HG02970 (cell line): ENCODE data around the gene MUSTN1.

Experiments used
- ATAC-seq: cut with Tn5 transposase; IDR thresholded peaks from one replicate; pipeline ENCODE4 v1.9.1; 2021; ENCODE audit warnings: mild to moderate bottlenecking, moderate library complexity, moderate number of reproducible peaks; ENCODE audit not compliant: unreplicated experiment, low FRiP score

Gene MUSTN1

DNA sequence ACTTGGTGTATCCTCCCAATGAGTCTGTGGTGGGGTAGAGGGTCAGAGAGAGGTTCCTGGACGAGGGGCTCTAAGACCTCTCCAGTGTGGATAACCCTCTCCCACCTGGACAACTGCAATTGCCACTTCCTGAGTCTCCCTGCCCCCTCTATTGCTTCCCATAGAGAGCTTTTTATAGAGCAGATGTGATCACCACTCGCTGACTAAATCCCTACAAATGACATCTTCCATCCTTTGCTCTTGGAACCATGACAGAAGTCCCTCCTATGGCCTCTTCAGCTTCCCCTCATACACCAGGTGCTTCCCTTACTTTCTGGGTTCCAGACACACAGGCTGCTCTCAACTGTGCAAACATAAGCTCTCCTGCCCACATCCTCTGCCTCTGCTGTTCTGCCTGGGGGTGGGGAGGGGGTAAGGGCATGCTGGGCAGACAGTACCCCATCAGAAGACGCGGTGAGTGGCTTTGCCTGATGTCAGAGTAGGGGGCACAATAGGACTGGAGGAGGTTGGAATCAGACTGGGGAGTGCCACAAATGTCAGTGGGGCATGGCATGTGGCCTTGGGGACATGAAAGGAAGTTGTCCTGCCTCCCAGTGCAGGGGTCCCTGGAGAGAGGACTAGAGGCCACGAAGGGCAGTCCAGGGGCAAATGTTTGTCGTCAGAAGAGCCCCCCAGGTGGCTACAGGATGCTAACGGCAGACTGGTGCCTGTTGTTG is 25.0 kb downstream of the MUSTN1 start:
- no peak for ATAC-seq

DNA sequence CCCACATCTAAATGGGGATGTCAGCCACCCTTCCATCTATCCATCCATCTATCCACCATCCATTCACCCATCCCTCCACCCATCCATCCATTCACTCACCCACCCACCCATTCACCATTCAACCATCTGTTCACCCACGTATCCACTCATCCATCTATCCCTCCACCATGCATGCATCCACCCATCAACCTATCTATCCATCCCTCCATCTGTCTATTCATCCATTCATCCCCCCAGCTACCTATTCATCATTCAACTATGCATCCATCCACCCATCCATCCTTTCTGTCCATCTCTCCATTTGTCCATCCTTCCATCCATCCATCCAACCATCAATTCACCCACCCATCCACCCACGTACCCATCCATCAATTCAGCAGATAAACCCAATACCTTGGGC is 25.7 kb downstream of the MUSTN1 start:
- ATAC-seq = no peak

DNA sequence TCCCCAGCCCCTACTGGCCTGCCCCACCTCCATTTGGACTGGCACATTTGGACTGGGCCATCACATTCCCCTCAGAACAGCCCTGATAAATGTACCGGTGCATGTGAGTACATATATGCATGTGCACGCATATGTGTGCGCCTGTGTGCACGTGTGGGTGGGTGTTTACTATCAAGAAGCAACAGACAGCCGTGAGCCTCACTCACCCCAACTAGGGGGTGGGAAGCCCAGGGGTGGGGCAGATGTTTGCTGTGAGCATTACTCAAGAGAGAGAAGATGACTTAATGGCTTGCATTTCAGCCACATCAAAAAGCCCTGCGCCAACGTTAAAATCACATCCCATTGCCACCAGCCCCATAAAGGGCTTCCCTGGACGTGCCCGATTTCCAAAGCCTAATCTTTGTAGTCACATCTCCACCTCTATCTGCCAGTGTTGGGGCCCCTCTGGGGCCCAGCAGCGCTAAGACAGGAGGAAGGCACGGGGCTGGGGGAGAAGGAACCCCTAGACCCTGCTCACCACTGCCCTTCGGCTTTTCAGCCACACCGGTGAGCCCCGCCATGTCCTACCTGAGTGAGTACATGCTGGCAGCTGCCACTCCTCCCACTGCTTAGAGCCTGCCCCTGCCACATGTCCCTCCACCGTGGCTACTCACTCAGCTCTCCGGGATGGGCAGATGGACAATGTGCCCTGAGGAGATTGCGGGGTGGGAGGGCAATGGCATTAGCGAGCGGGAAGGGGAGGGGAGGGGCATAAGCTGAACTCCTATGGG is 29.4 kb downstream of the MUSTN1 start:
- no peak for ATAC-seq

DNA sequence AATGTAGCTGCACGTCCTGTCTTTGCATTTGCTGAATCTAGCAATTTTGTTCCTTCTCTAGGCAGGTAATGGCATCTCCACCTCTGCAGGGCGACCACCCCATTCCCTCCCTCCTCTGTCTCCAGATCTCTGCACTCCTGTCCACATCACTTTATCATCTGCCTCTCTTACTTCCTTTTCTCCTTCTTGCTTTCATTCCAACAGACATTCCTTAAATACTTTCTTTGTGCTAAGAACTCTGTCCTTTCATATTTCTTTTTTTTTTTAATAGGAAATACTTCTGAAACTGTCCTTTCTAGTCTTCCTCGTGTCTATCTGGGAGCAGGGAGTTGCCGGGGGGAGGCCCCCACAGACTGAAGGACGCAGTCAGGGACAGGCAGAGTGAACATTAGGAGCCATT is 33.0 kb downstream of the MUSTN1 start:
- no peak for ATAC-seq

DNA sequence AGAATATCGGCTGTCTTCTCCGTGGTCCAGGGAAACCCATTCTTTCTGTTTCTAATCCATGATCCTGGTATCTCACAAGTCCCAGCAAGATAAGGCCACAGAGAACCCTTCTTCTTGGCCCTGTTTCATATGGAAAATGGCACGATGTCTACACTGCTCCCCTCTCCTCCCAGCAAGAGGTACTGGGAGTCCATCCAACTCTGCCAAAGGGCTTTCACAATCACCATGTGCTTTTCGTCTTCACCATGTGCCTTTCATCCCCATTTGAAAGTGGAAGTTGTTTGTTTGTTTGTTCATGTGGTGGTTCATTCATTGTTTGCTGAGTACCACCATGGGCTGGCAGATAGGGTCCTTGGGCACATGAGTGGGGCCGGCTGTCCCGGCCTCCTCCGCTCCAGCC is 34.7 kb downstream of the MUSTN1 start:
- no peak for ATAC-seq

DNA sequence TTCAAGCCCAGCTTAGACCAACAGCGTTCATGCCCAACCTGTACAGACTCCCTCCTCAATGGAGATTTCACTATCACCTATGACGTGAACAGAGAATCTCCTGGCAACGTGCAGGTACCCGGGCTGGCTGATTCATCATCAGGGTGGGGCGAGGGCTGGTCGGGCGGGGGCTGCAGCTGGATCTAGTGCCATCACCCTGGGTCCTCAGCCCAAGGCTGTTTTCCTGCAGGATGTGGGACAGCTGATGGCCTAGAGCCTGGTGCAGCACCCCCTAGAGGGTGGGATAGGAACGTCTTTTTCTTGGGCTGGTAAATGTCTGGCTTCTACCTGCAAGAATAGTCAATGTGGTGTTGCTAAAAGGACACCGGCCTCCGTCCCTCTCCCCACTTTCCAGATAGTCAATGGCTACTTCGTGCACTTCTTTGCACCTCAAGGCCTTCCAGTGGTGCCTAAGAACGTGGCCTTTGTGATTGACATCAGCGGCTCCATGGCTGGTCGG is 35.8 kb downstream of the MUSTN1 start:
- no peak for ATAC-seq

DNA sequence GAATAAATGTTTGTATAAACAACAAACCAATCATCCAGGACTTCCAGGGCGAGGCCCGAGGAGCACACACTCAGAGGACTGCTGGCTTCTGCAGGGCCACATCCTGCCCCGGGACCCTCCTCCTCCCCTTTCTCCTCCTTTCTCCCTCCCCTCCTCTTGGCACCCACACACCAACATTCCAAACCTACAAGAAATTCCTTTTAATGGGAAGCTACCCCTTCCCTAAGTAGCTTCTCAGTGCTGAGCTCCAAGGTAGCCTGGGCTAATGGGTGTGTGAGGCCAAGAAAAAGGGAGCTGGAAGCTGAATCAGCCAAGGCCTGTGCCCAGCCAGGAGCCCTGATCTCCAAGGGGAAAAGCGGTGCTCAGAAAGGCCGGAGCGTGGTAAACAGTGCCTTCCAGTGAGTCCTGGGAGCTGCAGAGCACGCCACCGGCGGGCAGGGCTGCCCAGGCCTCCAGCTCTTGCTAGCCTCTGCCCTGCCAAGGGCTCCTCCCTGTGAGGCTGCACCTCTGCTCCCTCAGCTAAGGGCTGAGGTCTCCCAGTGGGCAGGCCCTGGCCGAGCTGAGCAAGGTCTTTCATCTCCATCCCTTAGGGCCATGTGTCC is 36.3 kb downstream of the MUSTN1 start:
- no peak for ATAC-seq

DNA sequence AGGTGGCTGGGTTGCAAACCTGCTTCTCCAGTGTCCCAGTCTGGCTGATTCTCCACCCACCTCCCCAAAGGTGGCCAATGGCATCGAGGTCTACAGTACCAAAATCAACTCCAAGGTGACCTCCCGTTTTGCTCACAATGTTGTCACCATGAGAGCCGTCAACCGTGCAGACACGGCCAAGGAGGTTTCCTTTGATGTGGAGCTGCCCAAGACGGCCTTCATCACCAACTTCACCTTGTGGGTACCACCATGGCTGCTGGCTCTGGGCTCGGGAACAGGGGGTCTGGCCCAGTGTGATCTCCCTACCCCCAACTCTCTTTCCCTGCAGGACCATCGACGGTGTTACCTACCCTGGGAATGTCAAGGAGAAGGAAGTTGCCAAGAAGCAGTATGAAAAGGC is 38.4 kb downstream of the MUSTN1 start:
- ATAC-seq = no peak

DNA sequence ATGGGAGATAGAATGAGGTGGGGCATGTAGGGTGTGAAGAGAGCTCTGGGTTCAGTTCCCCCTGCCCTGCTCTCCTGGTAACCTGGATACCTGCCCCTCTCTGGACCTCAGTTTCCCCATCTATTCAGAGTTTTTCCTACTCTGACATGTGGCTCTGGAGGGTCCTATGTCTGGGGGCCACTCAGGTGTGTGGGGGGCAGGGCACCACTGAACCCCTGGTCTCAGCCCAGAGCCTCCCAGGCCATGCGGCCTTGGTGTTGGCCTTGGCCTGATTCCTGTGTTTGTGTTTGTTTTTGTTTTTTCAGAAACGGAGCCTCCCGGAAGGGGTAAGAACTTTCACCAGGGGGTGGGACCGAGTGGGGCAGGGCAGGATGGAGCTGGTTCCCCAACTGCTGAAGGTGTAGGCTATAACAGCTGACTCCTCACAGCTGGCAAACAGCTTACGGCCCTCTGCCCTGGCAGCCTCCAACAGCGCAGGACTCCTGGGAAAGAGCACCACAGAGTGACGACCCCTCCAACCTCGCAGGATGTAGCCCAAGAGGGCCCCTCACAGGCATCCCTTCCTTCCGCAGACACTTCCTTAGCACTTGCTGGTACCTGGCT is 39.4 kb downstream of the MUSTN1 start:
- no peak for ATAC-seq

DNA sequence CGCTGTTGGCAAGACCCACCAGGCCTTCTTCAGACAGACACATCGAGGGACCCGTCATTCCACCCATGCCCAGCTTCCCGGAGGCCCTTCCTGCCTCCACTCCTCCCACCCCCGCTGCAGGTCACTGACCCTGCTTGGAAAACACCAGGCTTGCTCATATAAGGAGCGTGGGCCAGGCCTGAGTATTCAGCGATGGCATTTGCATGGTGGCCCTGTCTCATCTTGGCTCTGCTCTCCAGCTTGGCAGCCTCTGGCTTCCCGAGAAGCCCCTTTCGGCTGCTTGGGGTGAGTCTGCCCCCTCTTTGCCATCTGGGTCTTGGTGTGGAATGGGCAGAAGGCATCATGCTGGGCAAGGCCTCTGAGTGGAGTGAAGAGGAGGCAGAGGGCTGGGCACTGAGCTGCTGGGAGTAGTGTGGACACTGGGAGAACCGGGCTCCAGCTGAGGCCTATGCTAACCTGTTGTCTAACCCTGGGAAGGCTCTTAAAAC is 40.2 kb downstream of the MUSTN1 start, which contains the start of gene ITIH3:
ITIH3 (plus strand) TSS at position 185 of the 488 bp plus-strand sequence; CDS start at position 193, 8 bp downstream.
- ATAC-seq = no peak

DNA sequence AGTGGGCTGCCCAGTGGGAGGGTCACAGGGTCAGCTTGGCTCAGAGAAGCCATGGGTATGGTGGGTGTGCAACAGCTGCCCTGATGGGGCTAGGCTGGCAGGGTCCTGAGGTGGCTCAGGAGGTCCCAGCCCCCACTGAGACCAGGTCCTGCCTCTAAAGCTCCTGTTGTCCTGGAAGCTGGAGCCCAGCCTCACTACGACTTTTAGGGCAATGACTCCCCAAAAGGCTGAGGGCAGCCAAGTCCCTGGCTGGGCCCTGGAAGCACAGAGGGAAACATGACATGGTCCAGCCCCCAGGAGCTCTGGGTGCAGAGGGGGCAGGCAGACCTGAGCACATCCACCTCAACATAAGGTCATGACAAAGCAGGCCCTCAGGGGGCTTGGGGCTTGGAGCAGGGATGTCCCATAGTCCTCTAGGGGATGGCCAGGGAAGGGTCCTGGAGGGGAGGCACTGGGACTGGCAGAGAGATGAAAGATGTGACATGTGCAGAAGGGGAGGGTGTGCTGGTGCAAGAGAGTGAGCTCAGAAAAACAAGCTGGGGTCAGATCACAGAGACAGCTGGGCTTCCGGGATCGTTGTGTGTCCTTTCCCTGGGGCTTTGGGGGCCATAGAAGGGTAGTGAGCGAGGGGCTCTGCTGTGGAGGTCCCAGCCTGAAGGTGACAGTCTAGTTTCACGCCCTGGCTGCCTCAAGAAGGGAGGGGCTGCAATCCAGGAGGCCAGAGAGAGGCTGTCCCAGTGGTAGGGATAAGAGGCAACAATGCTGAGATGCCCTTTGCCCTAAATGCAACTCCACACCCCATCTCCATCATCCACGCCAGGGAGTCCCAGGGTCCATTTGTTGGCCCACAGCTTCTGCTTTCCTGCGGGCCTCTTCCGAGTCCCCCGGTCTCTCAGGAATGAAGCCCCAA is 40.9 kb downstream of the MUSTN1 start:
- ATAC-seq = no peak

DNA sequence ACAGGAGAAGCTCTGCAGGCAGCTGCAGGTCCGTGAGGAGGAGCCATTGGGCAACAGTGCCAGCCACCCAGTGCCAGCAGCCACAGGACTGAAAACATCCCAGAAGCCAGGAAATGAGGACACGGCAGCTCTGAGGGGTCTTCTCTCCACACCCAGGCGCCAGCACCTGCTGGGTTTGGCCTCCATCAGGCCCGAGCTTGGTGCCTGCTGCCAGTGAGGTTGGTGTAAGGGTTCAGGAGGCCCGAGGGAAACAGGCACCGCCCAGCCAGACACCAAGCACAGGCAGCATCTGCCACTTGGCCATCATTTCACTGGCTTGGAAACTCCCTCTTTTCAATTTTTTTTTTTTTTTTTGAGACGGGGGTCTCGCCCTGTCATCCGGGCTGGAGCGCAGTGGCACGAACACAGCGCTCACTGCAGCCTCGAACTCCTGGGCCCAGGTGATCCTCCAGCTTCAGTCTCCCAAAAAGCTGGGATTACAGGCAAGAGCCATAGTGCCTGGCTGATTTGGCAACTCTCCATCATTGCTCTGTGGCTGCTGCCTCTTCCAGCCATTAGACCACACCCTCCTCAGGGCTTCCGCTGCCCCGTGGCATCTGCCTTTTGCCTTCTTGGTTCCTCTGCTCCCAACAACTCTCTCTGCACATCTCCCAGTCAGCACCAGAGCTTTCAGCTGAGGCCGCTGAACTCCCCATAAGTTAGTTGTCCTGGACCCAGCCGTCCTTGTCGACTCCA is 41.7 kb downstream of the MUSTN1 start:
- ATAC-seq = no peak

DNA sequence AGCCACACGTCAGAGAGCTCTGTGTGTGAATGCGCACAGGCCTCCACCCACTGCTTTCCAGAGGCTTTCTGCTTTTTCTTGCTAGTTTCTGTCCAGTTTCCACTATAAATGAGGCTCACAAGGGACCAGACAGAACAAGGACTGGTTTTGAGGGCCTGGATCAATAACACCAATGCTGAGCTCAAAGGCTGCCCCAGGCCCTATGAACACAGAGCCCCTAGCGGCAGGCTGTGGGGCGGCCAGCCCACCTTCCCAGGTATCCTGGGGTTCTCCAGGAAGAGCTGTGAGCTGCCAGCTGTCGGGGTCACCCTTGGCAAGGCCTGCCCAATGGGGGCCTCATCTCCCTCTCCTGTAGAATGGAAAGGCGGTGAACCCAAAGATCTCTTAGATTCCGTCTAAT is 42.4 kb downstream of the MUSTN1 start:
- no peak for ATAC-seq

DNA sequence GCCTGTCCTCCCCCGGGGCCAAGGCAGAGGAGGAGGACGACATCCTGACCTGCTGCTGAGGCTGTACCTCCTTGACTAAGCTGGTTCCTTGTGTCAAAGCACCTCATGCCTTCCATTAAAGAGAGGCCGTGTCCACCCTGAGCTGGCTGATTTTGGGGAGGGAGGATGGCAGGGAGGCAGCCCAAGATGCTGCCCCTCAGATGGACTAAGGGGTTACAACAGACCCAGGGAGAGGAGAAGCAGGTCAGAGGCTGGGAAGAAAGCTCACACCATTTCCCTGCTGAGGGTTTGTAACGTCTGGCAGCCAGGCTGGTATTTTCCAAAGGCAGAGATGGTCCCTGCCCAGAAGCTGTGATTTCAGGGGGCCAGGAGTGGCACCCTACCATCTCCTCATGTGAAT is 42.9 kb downstream of the MUSTN1 start:
- ATAC-seq = no peak

DNA sequence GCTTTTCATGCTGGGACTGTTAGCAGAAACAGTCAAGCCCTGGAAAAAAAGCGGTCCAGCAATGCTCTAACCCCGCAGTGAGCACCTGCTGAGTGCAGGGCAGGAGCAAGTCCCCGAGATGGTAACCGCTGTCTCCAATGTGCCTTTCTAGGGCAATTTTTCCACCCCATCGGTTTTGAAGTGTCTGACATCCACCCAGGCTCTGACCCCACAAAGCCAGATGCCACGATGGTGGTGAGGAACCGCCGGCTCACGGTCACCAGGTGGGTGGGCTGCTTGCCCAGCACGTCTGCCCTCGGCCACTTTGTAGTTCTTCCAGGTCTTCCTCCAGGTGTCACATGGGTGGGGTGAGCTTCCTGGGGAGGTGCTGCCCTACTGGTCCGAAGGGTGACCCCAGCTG is 43.5 kb downstream of the MUSTN1 start:
- ATAC-seq = no peak

DNA sequence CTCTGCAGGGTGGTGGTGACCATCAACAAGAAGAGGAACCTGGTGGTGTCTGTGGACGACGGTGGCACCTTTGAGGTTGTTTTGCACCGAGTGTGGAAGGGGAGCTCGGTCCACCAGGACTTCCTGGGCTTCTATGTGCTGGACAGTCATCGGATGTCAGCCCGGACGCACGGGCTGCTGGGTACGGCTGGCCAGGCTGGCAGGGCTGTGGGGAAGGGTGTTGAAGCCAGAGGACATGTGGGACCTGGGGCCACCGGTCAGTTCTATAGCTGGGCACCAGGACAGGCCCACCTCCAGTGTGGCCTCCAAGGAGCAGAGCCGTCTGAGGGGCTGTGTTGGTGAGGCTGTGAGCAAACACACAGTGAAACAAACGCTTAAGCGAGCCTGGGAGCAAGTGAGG is 44.1 kb downstream of the MUSTN1 start:
- ATAC-seq = no peak

DNA sequence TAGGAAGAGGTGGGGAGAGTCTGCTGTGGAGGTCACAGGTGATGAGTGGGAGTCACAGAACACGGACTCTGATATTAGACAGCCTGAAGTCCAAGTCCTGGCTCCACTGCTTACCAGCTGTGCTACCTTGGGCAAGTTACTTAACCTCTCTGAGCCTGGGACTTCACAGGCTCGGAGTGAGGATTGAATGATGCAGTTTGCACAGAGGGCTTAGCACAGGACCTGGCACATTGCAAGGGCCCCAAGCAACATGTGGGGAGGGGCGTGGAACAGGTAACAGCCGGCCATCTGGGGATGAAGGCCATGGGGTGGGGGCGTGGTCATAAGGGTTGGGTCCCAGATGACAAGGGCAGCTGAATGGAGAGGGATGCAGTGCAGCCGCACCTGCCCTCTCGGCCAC is 44.5 kb downstream of the MUSTN1 start:
- no peak for ATAC-seq

DNA sequence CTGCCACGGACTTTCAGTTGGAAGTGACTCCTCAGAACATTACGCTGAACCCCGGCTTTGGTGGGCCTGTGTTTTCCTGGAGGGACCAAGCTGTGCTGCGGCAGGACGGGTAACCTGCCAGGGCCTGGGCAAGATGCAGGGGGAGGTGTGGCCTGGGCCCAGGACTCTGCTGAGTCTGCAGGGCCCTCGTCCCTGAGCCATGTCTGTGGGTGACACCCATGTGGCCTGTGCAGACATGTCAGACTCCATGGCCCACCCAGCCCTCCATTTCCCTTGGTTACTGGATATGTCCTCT is 45.1 kb downstream of the MUSTN1 start:
- no peak for ATAC-seq
